ENCODE results near the gene MED17.
A peak's percentile ranks its signal among the peaks of the same experiment; 100 is the strongest.

Gene MED17

GRCh38 chr11:93738647-93739081 is 45.4 kb upstream of the MED17 start:
- Histone ChIP-seq H3K36me3 (peaks cover 69% of the 10 kb centered on the region), H3K27me3 (ENCODE audit: insufficient read depth, low read depth, severe bottlenecking) (no peaks in the 10 kb centered on the region), H3K9me3 (ENCODE audit: severe bottlenecking) (no peaks in the 10 kb centered on the region), H3K4me3 (ENCODE audit: low read depth, low read length) (no peak overlapping the region), H3K27ac (no peak overlapping the region; the same call in 1 of the 2 replicates)
- TF ChIP-seq CTCF (IDR thresholded peaks at IDR 0.05; ENCODE audit: low read depth, low read length) = no peak
- no peak for DNase-seq

GRCh38 chr11:93740031-93740729 is 43.9 kb upstream of the MED17 start:
- Histone ChIP-seq H3K4me3 (ENCODE audit: low read depth, low read length) (peak overlapping the region; percentile 100), H3K9me3 (ENCODE audit: severe bottlenecking) (no peaks in the 10 kb centered on the region), H3K27ac (peak overlapping the region; percentile 86), H3K27me3 (ENCODE audit: insufficient read depth, low read depth, severe bottlenecking) (no peaks in the 10 kb centered on the region), H3K36me3 (peaks cover 56% of the 10 kb centered on the region)
- peak; percentile 17 for DNase-seq
- no peak for TF ChIP-seq CTCF (IDR thresholded peaks at IDR 0.05; ENCODE audit: low read depth, low read length)

- no peaks in the 10 kb centered on the region for H3K9me3 ChIP-seq (ENCODE audit: severe bottlenecking)
- peaks cover 51% of the 10 kb centered on the region for H3K36me3 ChIP-seq
- no peaks in the 10 kb centered on the region for H3K27me3 ChIP-seq (ENCODE audit: insufficient read depth, low read depth, severe bottlenecking)
- peak overlapping the region; percentile 86 for H3K27ac ChIP-seq
- H3K4me3 ChIP-seq (ENCODE audit: low read depth, low read length) = peak overlapping the region; percentile 100
- TF ChIP-seq CTCF (IDR thresholded peaks at IDR 0.05; ENCODE audit: low read depth, low read length) = no peak
- DNase-seq = peak; percentile 55
These were observed 43.4 kb upstream of the MED17 start for GRCh38 chr11:93740730-93741093.

GRCh38 chr11:93741094-93741881 is 42.8 kb upstream of the MED17 start, which contains the start of the genes C11orf54 and TAF1D:
C11orf54 (plus strand) TSS chr11:93741672; CDS start chr11:93747394, 5,722 bp downstream.
TAF1D (minus strand) TSS chr11:93741495; CDS start chr11:93739304, 2,191 bp downstream.
- peak; percentile 97 for DNase-seq
- TF ChIP-seq CTCF (IDR thresholded peaks at IDR 0.05; ENCODE audit: low read depth, low read length) = no peak
- Histone ChIP-seq H3K27me3 (ENCODE audit: insufficient read depth, low read depth, severe bottlenecking) (no peaks in the 10 kb centered on the region), H3K4me3 (ENCODE audit: low read depth, low read length) (peak within 1 kb of the TSS; percentile 100), H3K27ac (peak within 1 kb of the TSS; percentile 86), H3K9me3 (ENCODE audit: severe bottlenecking) (no peaks in the 10 kb centered on the region), H3K36me3 (peaks cover 45% of the 10 kb centered on the region)

- peaks cover 40% of the 10 kb centered on the region for H3K36me3 ChIP-seq
- H3K27ac ChIP-seq = peak overlapping the region; percentile 86
- peak overlapping the region; percentile 100 for H3K4me3 ChIP-seq (ENCODE audit: low read depth, low read length)
- no peak for TF ChIP-seq CTCF (IDR thresholded peaks at IDR 0.05; ENCODE audit: low read depth, low read length)
- H3K9me3 ChIP-seq (ENCODE audit: severe bottlenecking) = no peaks in the 10 kb centered on the region
- no peak for DNase-seq
- H3K27me3 ChIP-seq (ENCODE audit: insufficient read depth, low read depth, severe bottlenecking) = no peaks in the 10 kb centered on the region
These were observed 42.2 kb upstream of the MED17 start for GRCh38 chr11:93741882-93742226.

Measured in WERI-Rb-1 (cell line).